H1 (cell line): ENCODE results near the gene CDON. TPM values are rescaled to one million over a fixed set of nuclear protein-coding genes. Genes with fewer than 3 reads are reported as not detected.

ENCODE experiments used
- CTCF ChIA-PET: fragments of 300-600 bp; sonication (Branson Sonifier 250); formaldehyde crosslinking; loops from one replicate; lab custom pipeline; 2021; ENCODE audit not compliant: partially characterized antibody; lab: Charles Lee
- POLR2A ChIA-PET: fragments of 300-600 bp; sonication (Branson Sonifier 250); formaldehyde crosslinking; loops from one replicate; lab custom pipeline; 2021; ENCODE audit warnings: inconsistent platforms; ENCODE audit not compliant: partially characterized antibody; lab: Charles Lee
- DNase-seq, 2 experiments: peaks; one replicate each; pipeline versions ENCODE4 v3.0.0 to v3.0.0-alpha.2; 2010 to 2022; ENCODE audit warnings: low spot score in 2 of 2, low read depth in 1 of 2, mixed read lengths in 1 of 2
- FAIRE-seq: peaks from 2 replicates; lab custom pipeline; 2011; peaks lifted over from hg19 to GRCh38; lab: Jason Lieb, UNC
- H2AFZ ChIP-seq: 2 replicates; pipeline ENCODE4 v1.8.1; 2012; ENCODE audit warnings: low read length, inconsistent platforms
- H2AK5ac ChIP-seq: 2 replicates; pipeline ENCODE4 v1.6.1; 2013; ENCODE audit warnings: low read depth, low read length
- H2BK120ac ChIP-seq: replicated peaks from 2 replicates; pipeline ENCODE3; 2013; ENCODE audit warnings: low read depth, low read length, inconsistent platforms
- H2BK12ac ChIP-seq: 2 replicates; pipeline ENCODE4 v1.6.1; 2013; ENCODE audit warnings: low read depth, low read length
- H2BK15ac ChIP-seq: 2 replicates; pipeline ENCODE4 v1.6.1; 2013; ENCODE audit warnings: low read length
- H2BK20ac ChIP-seq: 2 replicates; pipeline ENCODE4 v1.6.1; 2013; ENCODE audit warnings: low read length
- H2BK5ac ChIP-seq: 2 replicates; pipeline ENCODE4 v1.6.1; 2013; ENCODE audit warnings: low read depth, low read length
- H3K14ac ChIP-seq: 2 replicates; pipeline ENCODE4 v1.6.1; 2013; ENCODE audit warnings: inconsistent platforms; ENCODE audit not compliant: insufficient read length
- H3K18ac ChIP-seq: 2 replicates; pipeline ENCODE4 v1.6.1; 2013; ENCODE audit warnings: low read length; ENCODE audit errors: extremely low read depth
- H3K23ac ChIP-seq: 2 replicates; pipeline ENCODE4 v1.6.1; 2013; ENCODE audit warnings: inconsistent platforms; ENCODE audit not compliant: insufficient read length
- H3K23me2 ChIP-seq: 2 replicates; pipeline ENCODE4 v1.6.1; 2013; ENCODE audit warnings: low read depth, low read length
- H3K27ac ChIP-seq: 2 replicates; pipeline ENCODE4 v1.6.1; 2011; ENCODE audit warnings: low read depth, low read length, inconsistent platforms
- H3K27me3 ChIP-seq, 4 experiments: replicated peaks in 1 of 4; 1 replicate in 1 of 4; 2 replicates in 3 of 4; pipeline versions ENCODE4 v1.6.1 to v1.8.1; 2011 to 2013; ENCODE audit warnings: low read length in 3 of 4, mild to moderate bottlenecking in 3 of 4, inconsistent platforms in 2 of 4, mixed read lengths in 2 of 4, moderate library complexity in 1 of 4; ENCODE audit not compliant: control insufficient read depth in 3 of 4, insufficient read depth in 3 of 4; ENCODE audit errors: extremely low read depth in 1 of 4
- H3K36me3 ChIP-seq, 4 experiments: 2 replicates each; pipeline versions ENCODE4 v1.6.1 to v1.8.1; 2011 to 2013; ENCODE audit warnings: mild to moderate bottlenecking in 4 of 4, low read length in 3 of 4, moderate library complexity in 2 of 4, control low read depth in 1 of 4, inconsistent platforms in 1 of 4; ENCODE audit not compliant: insufficient read depth in 4 of 4, control insufficient read depth in 2 of 4
- H3K4ac ChIP-seq: replicated peaks from 2 replicates; pipeline ENCODE3; 2013; ENCODE audit warnings: low read length, low read depth, mixed read lengths, inconsistent platforms; ENCODE audit not compliant: insufficient read length
- H3K4me1 ChIP-seq, 4 experiments: replicated peaks in 1 of 4; 1 replicate in 1 of 4; 2 replicates in 3 of 4; pipeline versions ENCODE4 v1.6.1 to v1.8.1; 2011 to 2013; ENCODE audit warnings: low read length in 3 of 4, inconsistent platforms in 2 of 4, mixed read lengths in 1 of 4; ENCODE audit not compliant: insufficient read depth in 4 of 4, control insufficient read depth in 3 of 4
- H3K4me2 ChIP-seq, 2 experiments: 2 replicates each; pipeline versions ENCODE4 v1.6.1 to v1.8.1; 2011 to 2013; ENCODE audit warnings: low read depth in 2 of 2, low read length in 2 of 2, control low read depth in 1 of 2, inconsistent platforms in 1 of 2, mild to moderate bottlenecking in 1 of 2; ENCODE audit not compliant: insufficient read depth in 1 of 2
- H3K4me3 ChIP-seq, 4 experiments: fragments of 200-600, 300-600 bp in 1 of 4; sonication (generic), shearing (Covaris generic), sonication (Bioruptor Twin) in 1 of 4; 2 replicates each; pipeline versions ENCODE4 v1.5.1 to v1.8.1; 2011 to 2016; ENCODE audit warnings: low read length in 4 of 4, low read depth in 3 of 4, control low read depth in 2 of 4, inconsistent platforms in 2 of 4, mild to moderate bottlenecking in 2 of 4, mixed read lengths in 1 of 4, moderate library complexity in 1 of 4; ENCODE audit not compliant: insufficient read depth in 2 of 4; ENCODE audit errors: extremely low read depth in 1 of 4
- H3K56ac ChIP-seq: replicated peaks from 2 replicates; pipeline ENCODE3; 2013; ENCODE audit warnings: low read depth, mild to moderate bottlenecking, mixed read lengths, low read length, inconsistent platforms; ENCODE audit not compliant: insufficient read length
- H3K79me1 ChIP-seq: 2 replicates; pipeline ENCODE4 v1.6.1; 2013; ENCODE audit warnings: low read depth, low read length, control low read depth
- H3K79me2 ChIP-seq, 2 experiments: 2 replicates each; pipeline versions ENCODE4 v1.6.1 to v1.8.1; 2012 to 2013; ENCODE audit warnings: low read length in 2 of 2, mild to moderate bottlenecking in 2 of 2, inconsistent platforms in 1 of 2; ENCODE audit not compliant: insufficient read depth in 2 of 2, control insufficient read depth in 1 of 2
- H3K9ac ChIP-seq, 4 experiments: replicated peaks in 1 of 4; 1 replicate in 1 of 4; 2 replicates in 3 of 4; pipeline versions ENCODE4 v1.6.1 to v1.8.1; 2011 to 2013; ENCODE audit warnings: low read depth in 3 of 4, low read length in 3 of 4, control low read depth in 2 of 4, mild to moderate bottlenecking in 2 of 4, moderate library complexity in 2 of 4, inconsistent platforms in 1 of 4; ENCODE audit errors: extremely low read depth in 1 of 4
- H3K9me3 ChIP-seq, 2 experiments: 2 replicates each; pipeline versions ENCODE4 v1.6.1 to v1.8.1; 2012 to 2013; ENCODE audit warnings: mild to moderate bottlenecking in 2 of 2, moderate library complexity in 2 of 2, control low read depth in 1 of 2, inconsistent platforms in 1 of 2, low read depth in 1 of 2, low read length in 1 of 2, mixed read lengths in 1 of 2; ENCODE audit not compliant: insufficient read depth in 2 of 2
- H4K20me1 ChIP-seq, 2 experiments: replicated peaks in 1 of 2; 2 replicates each; pipeline versions ENCODE3 to v1.8.1; 2011 to 2013; ENCODE audit warnings: inconsistent platforms in 2 of 2, low read length in 2 of 2, mild to moderate bottlenecking in 1 of 2; ENCODE audit not compliant: insufficient read depth in 2 of 2, control insufficient read depth in 1 of 2
- H4K5ac ChIP-seq: 2 replicates; pipeline ENCODE4 v1.6.1; 2013; ENCODE audit warnings: low read length, low read depth, mixed read lengths, inconsistent platforms; ENCODE audit not compliant: insufficient read length
- H4K8ac ChIP-seq: 2 replicates; pipeline ENCODE4 v1.8.0; 2013; ENCODE audit warnings: mild to moderate bottlenecking, moderate library complexity, low read length, inconsistent platforms; ENCODE audit not compliant: insufficient read depth; ENCODE audit errors: extremely low read depth
- H4K91ac ChIP-seq: replicated peaks from 2 replicates; pipeline ENCODE3; 2013; ENCODE audit warnings: low read length, mixed read lengths, inconsistent platforms; ENCODE audit not compliant: insufficient read length
- WGBS, 2 experiments: shearing (Covaris generic) in 1 of 2; methylation state at CpG; one replicate each; pipeline versions ENCODE4 v1.1.6 to v1.1.7; 2013 to 2015; ENCODE audit warnings: low lambda C conversion rate in 2 of 2, mixed read lengths in 2 of 2, inconsistent platforms in 1 of 2, low coverage in 1 of 2, missing lambda C conversion rate in 1 of 2; ENCODE audit not compliant: insufficient replicate concordance in 2 of 2, insufficient coverage in 1 of 2, insufficient read length in 1 of 2; ENCODE audit errors: extremely low coverage in 1 of 2, missing lambda C conversion rate in 1 of 2; 5-methylcytosine and 5-hydroxymethylcytosine counted together
- polyA plus RNA-seq, 7 experiments: library from polyadenylated mRNA; depleted of rRNA in 3 of 7; stranded (reverse) in 5 of 7; unstranded in 2 of 7; fragments of >200 nt in 5 of 7; fragments of 200-250 nt in 2 of 7; gene quantifications; 1 replicate in 5 of 7; 2 replicates in 1 of 7; 4 replicates in 1 of 7; pipeline versions ENCODE4 v1.2.1 to v1.2.3, GENCODE V29; 2011 to 2013; ENCODE audit warnings: missing spikeins in 2 of 7, mixed read lengths in 2 of 7
- total RNA-seq: library from RNA; stranded (reverse); fragmentation: NEBNext Ultra II Directional; extraction: Animal tissue kit (Norgen Biotek cat#: 25700); gene quantifications from 2 replicates; pipeline ENCODE4 v1.2.1, GENCODE V29; 2021
- TF ChIP-seq, protein P1 (sequence below): IDR thresholded peaks from 2 replicates; pipeline ENCODE4 v1.6.1; 2012; ENCODE audit warnings: low read length, inconsistent platforms

CDON gene
- total and polyA plus RNA-seq, 2 of the 8 experiments (the other 6 are each of a cell fraction or from before 2014, with no cell fraction given): 11.0 to 32.5 TPM

DNA sequence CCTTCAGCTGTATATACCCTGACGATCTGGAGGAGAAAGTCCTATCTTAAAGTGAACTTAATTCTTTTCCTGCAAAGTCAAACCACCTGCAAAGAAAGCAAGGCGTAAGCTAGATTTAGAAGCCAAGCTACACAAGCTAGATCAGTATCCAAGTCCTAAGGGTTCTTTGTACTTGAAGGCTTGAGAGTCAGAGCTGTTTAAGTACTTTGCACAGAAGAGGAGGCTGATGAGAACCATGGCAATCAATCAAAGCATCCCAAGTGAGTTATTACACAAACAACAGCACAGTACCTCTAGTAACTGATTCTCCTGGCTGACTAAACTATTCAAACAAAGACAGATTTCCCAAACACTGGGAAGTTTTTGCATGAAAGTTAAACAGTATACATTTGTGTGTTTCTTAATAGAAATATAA lies 1.9 kb downstream of the CDON start:
- FAIRE-seq (no peak), DNase-seq (no peak)
- H3K79me1 ChIP-seq: no peaks in the 10 kb centered on the region
- H4K8ac ChIP-seq: no peak overlapping the region
- H3K27ac ChIP-seq: no peak overlapping the region
- H4K20me1 ChIP-seq: peaks cover 0 to 2% of the 10 kb centered on the region in 2 experiments
- H2BK5ac ChIP-seq: no peak overlapping the region
- no peak overlapping the region for H3K4ac ChIP-seq
- no peak overlapping the region for H3K18ac ChIP-seq
- H2BK20ac ChIP-seq: no peak overlapping the region
- H3K27me3 ChIP-seq: no peaks in the 10 kb centered on the region; a peak in 1 of 7 replicates
- H4K5ac ChIP-seq: no peak overlapping the region
- H2AK5ac ChIP-seq: no peak overlapping the region
- H3K14ac ChIP-seq: no peak overlapping the region
- ChIA-PET POLR2A (interaction anchor here (1.1 kb wide), 2 partner anchors 15 to 86 kb away, joined by 3 to 4 read pairs; no protein-coding TSS in a partner anchor), CTCF (interaction anchor here (0.7 to 4.1 kb wide), 27 partner anchors 10 to 550 kb away, joined by 3 to 32 read pairs (median 8); partner anchors contain the start of gene VSIG10L2)
- H3K23ac ChIP-seq: no peak overlapping the region
- no peak overlapping the region for H2BK12ac ChIP-seq
- WGBS, 2 experiments: 80% methylated on average over 2 of the region's 2 CpGs; no CpG with 5 or more reads in 1 of the 2 experiments
- H2BK15ac ChIP-seq: no peak overlapping the region
- peaks cover 0 to 20% of the 10 kb centered on the region in 2 experiments; a peak in 2 of 4 replicates for H3K79me2 ChIP-seq
- no peaks in the 10 kb centered on the region for H3K9me3 ChIP-seq
- no peak overlapping the region; a peak in 1 of 8 replicates for H3K4me3 ChIP-seq
- no peak overlapping the region for H2BK120ac ChIP-seq
- no peak overlapping the region for H3K9ac ChIP-seq
- H3K4me2 ChIP-seq: peak overlapping the region in 1 of 2 experiments; percentile 61; a peak in 1 of 4 replicates
- H3K4me1 ChIP-seq: peaks cover 0 to 9% (median 1%) of the 10 kb centered on the region in 4 experiments; a peak in 4 of 7 replicates
- H3K23me2 ChIP-seq: peaks cover 8% of the 10 kb centered on the region
- no peak overlapping the region for H3K56ac ChIP-seq
- no peak overlapping the region for H2AFZ ChIP-seq
- H4K91ac ChIP-seq: no peak overlapping the region
- H3K36me3 ChIP-seq: peaks cover 0 to 2% (median 0%) of the 10 kb centered on the region in 4 experiments; a peak in 1 of 8 replicates
- TF ChIP-seq, protein P1, sequence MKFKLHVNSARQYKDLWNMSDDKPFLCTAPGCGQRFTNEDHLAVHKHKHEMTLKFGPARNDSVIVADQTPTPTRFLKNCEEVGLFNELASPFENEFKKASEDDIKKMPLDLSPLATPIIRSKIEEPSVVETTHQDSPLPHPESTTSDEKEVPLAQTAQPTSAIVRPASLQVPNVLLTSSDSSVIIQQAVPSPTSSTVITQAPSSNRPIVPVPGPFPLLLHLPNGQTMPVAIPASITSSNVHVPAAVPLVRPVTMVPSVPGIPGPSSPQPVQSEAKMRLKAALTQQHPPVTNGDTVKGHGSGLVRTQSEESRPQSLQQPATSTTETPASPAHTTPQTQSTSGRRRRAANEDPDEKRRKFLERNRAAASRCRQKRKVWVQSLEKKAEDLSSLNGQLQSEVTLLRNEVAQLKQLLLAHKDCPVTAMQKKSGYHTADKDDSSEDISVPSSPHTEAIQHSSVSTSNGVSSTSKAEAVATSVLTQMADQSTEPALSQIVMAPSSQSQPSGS: no peak
